ENCODE measurements around the gene ORC5.

- TF ChIP-seq EZH2 (IDR thresholded peaks at IDR 0.05; ENCODE audit: low read length) (no peak), CTCF (optimal IDR thresholded peaks at IDR 0.05 in 1 of 3, IDR thresholded peaks at IDR 0.05 in 1 of 3, conservative IDR thresholded peaks at IDR 0.05 in 1 of 3; ENCODE audit: extremely low read depth in 1 of 3, insufficient read depth in 2 of 3, low read length in 3 of 3) (no peak)
Observed at GRCh38 chr7:104230606-104231005, 22.8 kb upstream of the ORC5 start.

All from keratinocyte (primary cell).